Measurements from ENCODE around the gene CPOX.

The CPOX gene

DNA sequence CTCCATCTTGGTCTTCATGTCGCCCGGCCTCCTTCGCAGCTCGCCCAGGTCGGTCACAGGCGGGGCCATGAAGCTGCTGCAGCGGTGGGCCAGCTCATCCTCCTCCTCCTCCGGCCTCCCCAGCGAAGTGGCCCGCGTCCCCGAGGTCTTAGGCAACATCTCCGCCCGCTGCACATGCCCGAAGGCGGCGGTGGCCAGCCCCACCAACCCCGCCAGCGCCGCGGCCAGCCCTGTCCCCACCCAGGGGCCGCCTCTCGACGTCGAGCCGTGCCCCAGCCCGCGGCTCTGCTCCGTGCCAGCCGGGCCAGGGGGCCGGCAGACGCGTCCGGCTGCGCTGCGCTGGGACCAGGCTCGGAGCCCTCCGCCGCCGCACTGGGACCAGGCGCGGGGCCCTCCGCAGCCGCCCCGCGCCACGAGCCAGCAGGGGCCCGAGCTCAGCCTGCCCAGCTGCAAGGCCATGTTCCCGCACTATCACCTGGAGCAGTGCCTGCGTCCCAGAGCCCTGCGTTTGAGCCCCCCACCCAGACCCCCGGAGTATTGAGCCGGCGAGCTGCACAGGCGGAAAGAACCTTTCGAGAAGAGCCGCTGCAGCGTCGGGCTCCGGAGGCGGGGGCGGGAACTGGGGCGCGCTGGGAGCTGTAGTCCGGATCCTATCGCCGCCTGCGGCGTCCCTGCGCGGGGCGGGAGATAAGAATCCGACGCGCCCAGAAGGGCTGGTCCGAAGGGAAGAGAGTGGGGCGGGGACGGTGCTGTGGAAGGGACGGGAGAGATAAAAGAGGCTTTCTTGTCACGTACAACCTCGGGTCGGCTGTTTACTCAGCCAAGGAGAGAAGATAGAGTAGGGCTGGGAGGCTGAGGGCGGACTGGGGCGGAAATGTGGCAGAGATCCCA, at the start of gene CPOX:
Gene CPOX, minus strand, starts transcription at position 566 of the 891 bp plus-strand sequence. Its CDS starts 107 bp downstream, at position 459.
- H3K4me3 ChIP-seq (ENCODE audit: low read depth, low read length): peak within 1 kb of the TSS; percentile 76
- POLR2A ChIA-PET: interaction anchor here (0.7 to 1.5 kb wide), 4 partner anchors 9 to 308 kb away, joined by 3 to 6 read pairs (median 4); partner anchors contain the start of genes CLDND1 and DCBLD2
- H3K9me3 ChIP-seq (ENCODE audit: control insufficient read depth, insufficient read depth, low read depth, low read length): no peaks in the 10 kb centered on the region
- H3K36me3 ChIP-seq (ENCODE audit: control insufficient read depth in 2 of 2, insufficient read depth in 1 of 2, low read length in 2 of 2): peaks cover 8 to 28% of the 10 kb centered on the region in 2 experiments; a peak in 2 of 3 replicates
- peak within 1 kb of the TSS; percentile 58; the same call in 1 of the 2 replicates for H3K27ac ChIP-seq (ENCODE audit: extremely low read depth, low read depth, low read length)
- CTCF ChIA-PET: interaction anchor here (0.6 to 0.8 kb wide), 2 partner anchors 146 to 464 kb away, joined by 3 to 4 read pairs; no protein-coding TSS in a partner anchor
- H3K4me1 ChIP-seq (ENCODE audit: control insufficient read depth, insufficient read depth, low read length): no peaks in the 10 kb centered on the region
- TF ChIP-seq, protein P1, sequence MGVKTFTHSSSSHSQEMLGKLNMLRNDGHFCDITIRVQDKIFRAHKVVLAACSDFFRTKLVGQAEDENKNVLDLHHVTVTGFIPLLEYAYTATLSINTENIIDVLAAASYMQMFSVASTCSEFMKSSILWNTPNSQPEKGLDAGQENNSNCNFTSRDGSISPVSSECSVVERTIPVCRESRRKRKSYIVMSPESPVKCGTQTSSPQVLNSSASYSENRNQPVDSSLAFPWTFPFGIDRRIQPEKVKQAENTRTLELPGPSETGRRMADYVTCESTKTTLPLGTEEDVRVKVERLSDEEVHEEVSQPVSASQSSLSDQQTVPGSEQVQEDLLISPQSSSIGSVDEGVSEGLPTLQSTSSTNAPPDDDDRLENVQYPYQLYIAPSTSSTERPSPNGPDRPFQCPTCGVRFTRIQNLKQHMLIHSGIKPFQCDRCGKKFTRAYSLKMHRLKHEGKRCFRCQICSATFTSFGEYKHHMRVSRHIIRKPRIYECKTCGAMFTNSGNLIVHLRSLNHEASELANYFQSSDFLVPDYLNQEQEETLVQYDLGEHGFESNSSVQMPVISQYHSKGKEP (tag by site-specific recombination; IDR thresholded peaks at IDR 0.05): no peak
- TF ChIP-seq, protein P2, sequence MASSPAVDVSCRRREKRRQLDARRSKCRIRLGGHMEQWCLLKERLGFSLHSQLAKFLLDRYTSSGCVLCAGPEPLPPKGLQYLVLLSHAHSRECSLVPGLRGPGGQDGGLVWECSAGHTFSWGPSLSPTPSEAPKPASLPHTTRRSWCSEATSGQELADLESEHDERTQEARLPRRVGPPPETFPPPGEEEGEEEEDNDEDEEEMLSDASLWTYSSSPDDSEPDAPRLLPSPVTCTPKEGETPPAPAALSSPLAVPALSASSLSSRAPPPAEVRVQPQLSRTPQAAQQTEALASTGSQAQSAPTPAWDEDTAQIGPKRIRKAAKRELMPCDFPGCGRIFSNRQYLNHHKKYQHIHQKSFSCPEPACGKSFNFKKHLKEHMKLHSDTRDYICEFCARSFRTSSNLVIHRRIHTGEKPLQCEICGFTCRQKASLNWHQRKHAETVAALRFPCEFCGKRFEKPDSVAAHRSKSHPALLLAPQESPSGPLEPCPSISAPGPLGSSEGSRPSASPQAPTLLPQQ (tag by site-specific recombination; IDR thresholded peaks at IDR 0.05): peak; percentile 36; the same call in 1 of the 2 replicates
- TF ChIP-seq, protein P3, sequence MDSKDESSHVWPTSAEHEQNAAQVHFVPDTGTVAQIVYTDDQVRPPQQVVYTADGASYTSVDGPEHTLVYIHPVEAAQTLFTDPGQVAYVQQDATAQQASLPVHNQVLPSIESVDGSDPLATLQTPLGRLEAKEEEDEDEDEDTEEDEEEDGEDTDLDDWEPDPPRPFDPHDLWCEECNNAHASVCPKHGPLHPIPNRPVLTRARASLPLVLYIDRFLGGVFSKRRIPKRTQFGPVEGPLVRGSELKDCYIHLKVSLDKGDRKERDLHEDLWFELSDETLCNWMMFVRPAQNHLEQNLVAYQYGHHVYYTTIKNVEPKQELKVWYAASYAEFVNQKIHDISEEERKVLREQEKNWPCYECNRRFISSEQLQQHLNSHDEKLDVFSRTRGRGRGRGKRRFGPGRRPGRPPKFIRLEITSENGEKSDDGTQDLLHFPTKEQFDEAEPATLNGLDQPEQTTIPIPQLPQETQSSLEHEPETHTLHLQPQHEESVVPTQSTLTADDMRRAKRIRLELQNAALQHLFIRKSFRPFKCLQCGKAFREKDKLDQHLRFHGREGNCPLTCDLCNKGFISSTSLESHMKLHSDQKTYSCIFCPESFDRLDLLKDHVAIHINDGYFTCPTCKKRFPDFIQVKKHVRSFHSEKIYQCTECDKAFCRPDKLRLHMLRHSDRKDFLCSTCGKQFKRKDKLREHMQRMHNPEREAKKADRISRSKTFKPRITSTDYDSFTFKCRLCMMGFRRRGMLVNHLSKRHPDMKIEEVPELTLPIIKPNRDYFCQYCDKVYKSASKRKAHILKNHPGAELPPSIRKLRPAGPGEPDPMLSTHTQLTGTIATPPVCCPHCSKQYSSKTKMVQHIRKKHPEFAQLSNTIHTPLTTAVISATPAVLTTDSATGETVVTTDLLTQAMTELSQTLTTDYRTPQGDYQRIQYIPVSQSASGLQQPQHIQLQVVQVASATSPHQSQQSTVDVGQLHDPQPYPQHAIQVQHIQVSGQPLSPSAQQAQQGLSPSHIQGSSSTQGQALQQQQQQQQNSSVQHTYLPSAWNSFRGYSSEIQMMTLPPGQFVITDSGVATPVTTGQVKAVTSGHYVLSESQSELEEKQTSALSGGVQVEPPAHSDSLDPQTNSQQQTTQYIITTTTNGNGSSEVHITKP (tag by site-specific recombination; IDR thresholded peaks at IDR 0.05): peak; percentile 83
- TF ChIP-seq, protein P4, sequence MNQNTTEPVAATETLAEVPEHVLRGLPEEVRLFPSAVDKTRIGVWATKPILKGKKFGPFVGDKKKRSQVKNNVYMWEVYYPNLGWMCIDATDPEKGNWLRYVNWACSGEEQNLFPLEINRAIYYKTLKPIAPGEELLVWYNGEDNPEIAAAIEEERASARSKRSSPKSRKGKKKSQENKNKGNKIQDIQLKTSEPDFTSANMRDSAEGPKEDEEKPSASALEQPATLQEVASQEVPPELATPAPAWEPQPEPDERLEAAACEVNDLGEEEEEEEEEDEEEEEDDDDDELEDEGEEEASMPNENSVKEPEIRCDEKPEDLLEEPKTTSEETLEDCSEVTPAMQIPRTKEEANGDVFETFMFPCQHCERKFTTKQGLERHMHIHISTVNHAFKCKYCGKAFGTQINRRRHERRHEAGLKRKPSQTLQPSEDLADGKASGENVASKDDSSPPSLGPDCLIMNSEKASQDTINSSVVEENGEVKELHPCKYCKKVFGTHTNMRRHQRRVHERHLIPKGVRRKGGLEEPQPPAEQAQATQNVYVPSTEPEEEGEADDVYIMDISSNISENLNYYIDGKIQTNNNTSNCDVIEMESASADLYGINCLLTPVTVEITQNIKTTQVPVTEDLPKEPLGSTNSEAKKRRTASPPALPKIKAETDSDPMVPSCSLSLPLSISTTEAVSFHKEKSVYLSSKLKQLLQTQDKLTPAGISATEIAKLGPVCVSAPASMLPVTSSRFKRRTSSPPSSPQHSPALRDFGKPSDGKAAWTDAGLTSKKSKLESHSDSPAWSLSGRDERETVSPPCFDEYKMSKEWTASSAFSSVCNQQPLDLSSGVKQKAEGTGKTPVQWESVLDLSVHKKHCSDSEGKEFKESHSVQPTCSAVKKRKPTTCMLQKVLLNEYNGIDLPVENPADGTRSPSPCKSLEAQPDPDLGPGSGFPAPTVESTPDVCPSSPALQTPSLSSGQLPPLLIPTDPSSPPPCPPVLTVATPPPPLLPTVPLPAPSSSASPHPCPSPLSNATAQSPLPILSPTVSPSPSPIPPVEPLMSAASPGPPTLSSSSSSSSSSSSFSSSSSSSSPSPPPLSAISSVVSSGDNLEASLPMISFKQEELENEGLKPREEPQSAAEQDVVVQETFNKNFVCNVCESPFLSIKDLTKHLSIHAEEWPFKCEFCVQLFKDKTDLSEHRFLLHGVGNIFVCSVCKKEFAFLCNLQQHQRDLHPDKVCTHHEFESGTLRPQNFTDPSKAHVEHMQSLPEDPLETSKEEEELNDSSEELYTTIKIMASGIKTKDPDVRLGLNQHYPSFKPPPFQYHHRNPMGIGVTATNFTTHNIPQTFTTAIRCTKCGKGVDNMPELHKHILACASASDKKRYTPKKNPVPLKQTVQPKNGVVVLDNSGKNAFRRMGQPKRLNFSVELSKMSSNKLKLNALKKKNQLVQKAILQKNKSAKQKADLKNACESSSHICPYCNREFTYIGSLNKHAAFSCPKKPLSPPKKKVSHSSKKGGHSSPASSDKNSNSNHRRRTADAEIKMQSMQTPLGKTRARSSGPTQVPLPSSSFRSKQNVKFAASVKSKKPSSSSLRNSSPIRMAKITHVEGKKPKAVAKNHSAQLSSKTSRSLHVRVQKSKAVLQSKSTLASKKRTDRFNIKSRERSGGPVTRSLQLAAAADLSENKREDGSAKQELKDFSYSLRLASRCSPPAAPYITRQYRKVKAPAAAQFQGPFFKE (tag by site-specific recombination; IDR thresholded peaks at IDR 0.05; ENCODE audit: borderline replicate concordance): no peak
- peak; percentile 49; the same call in 1 of the 2 replicates for TF ChIP-seq TCF7L2 (IDR thresholded peaks at IDR 0.05; ENCODE audit: borderline replicate concordance, low read depth, low read length)
- TF ChIP-seq SP2 (tag by site-specific recombination; IDR thresholded peaks at IDR 0.05): peak; percentile 88
- TF ChIP-seq ZBTB20 (tag by site-specific recombination; IDR thresholded peaks at IDR 0.05): peak; percentile 94; the same call in 1 of the 2 replicates
- TF ChIP-seq, protein P5, sequence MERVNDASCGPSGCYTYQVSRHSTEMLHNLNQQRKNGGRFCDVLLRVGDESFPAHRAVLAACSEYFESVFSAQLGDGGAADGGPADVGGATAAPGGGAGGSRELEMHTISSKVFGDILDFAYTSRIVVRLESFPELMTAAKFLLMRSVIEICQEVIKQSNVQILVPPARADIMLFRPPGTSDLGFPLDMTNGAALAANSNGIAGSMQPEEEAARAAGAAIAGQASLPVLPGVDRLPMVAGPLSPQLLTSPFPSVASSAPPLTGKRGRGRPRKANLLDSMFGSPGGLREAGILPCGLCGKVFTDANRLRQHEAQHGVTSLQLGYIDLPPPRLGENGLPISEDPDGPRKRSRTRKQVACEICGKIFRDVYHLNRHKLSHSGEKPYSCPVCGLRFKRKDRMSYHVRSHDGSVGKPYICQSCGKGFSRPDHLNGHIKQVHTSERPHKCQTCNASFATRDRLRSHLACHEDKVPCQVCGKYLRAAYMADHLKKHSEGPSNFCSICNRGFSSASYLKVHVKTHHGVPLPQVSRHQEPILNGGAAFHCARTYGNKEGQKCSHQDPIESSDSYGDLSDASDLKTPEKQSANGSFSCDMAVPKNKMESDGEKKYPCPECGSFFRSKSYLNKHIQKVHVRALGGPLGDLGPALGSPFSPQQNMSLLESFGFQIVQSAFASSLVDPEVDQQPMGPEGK (tag by site-specific recombination; IDR thresholded peaks at IDR 0.05): peak; percentile 57
- TF ChIP-seq SP3 (tag by site-specific recombination; IDR thresholded peaks at IDR 0.05): peak; percentile 89
- peak; percentile 89; the same call in 1 of the 2 replicates for TF ChIP-seq KLF7 (tag by site-specific recombination; IDR thresholded peaks at IDR 0.05; ENCODE audit: borderline replicate concordance)
- TF ChIP-seq ZNF549 (tag by site-specific recombination; IDR thresholded peaks at IDR 0.05): no peak
- TF ChIP-seq, protein P6, sequence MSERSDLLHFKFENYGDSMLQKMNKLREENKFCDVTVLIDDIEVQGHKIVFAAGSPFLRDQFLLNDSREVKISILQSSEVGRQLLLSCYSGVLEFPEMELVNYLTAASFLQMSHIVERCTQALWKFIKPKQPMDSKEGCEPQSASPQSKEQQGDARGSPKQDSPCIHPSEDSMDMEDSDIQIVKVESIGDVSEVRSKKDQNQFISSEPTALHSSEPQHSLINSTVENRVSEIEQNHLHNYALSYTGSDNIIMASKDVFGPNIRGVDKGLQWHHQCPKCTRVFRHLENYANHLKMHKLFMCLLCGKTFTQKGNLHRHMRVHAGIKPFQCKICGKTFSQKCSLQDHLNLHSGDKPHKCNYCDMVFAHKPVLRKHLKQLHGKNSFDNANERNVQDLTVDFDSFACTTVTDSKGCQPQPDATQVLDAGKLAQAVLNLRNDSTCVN (tag by site-specific recombination; optimal IDR thresholded peaks at IDR 0.05): peak; percentile 81
- no peak for TF ChIP-seq ZNF155 (tag by site-specific recombination; IDR thresholded peaks at IDR 0.05)
- TF ChIP-seq ZNF391 (tag by site-specific recombination; IDR thresholded peaks at IDR 0.05; ENCODE audit: borderline replicate concordance, low read depth): peak; percentile 54; the same call in 1 of the 2 replicates
- TF ChIP-seq, protein P7, sequence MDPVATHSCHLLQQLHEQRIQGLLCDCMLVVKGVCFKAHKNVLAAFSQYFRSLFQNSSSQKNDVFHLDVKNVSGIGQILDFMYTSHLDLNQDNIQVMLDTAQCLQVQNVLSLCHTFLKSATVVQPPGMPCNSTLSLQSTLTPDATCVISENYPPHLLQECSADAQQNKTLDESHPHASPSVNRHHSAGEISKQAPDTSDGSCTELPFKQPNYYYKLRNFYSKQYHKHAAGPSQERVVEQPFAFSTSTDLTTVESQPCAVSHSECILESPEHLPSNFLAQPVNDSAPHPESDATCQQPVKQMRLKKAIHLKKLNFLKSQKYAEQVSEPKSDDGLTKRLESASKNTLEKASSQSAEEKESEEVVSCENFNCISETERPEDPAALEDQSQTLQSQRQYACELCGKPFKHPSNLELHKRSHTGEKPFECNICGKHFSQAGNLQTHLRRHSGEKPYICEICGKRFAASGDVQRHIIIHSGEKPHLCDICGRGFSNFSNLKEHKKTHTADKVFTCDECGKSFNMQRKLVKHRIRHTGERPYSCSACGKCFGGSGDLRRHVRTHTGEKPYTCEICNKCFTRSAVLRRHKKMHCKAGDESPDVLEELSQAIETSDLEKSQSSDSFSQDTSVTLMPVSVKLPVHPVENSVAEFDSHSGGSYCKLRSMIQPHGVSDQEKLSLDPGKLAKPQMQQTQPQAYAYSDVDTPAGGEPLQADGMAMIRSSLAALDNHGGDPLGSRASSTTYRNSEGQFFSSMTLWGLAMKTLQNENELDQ (tag by site-specific recombination; IDR thresholded peaks at IDR 0.05; ENCODE audit: low read depth): no peak

Data from HEK293 (cell line).